Stimulated activated CD4-positive, alpha-beta T cell treated with anti-CD3 and anti-CD28 coated beads, Interleukin-1b, Interleukin-23, amount 100 ng/mL, for 24 hours (primary cell): ENCODE measurements around the gene TWNK.

Experiments used
- DNase-seq, 4 experiments: peaks; one replicate each; pipeline ENCODE4 v3.0.0-alpha.2; 2020; ENCODE audit warnings: low read depth in 4 of 4, low spot score in 1 of 4

Gene TWNK

GRCh38 chr10:101011517-101012423 lies 24.4 kb downstream of the TWNK start:
- no peak for DNase-seq

- peak in 3 of 4 experiments; percentile 63 to 71 (median 66) for DNase-seq
These were observed 25.4 kb downstream of the TWNK start for GRCh38 chr10:101012525-101013364.

GRCh38 chr10:101013365-101013825 lies 26.1 kb downstream of the TWNK start:
- no peak for DNase-seq

- DNase-seq = peak in 3 of 4 experiments; percentile 57 to 68 (median 66)
These were observed 27.0 kb downstream of the TWNK start for GRCh38 chr10:101014230-101014884.

GRCh38 chr10:101014966-101015581 lies 27.7 kb downstream of the TWNK start:
- no peak for DNase-seq

GRCh38 chr10:101015582-101015973 lies 28.2 kb downstream of the TWNK start:
- DNase-seq = no peak

GRCh38 chr10:101016814-101017213 lies 29.5 kb downstream of the TWNK start:
- DNase-seq = no peak

- no peak for DNase-seq
These were observed 30.8 kb downstream of the TWNK start for GRCh38 chr10:101018118-101018599.

- peak in 3 of 4 experiments; percentile 50 to 74 (median 70) for DNase-seq
These were observed 31.5 kb downstream of the TWNK start for GRCh38 chr10:101018600-101019439.

- no peak for DNase-seq
These were observed 32.0 kb downstream of the TWNK start for GRCh38 chr10:101019440-101019703.

GRCh38 chr10:101020427-101021075 lies 33.2 kb downstream of the TWNK start:
- DNase-seq = no peak

- no peak for DNase-seq
These were observed 33.9 kb downstream of the TWNK start for GRCh38 chr10:101021239-101021638.

- no peak for DNase-seq
These were observed 34.4 kb downstream of the TWNK start for GRCh38 chr10:101021692-101022251.

- no peak for DNase-seq
These were observed 35.8 kb downstream of the TWNK start for GRCh38 chr10:101022967-101023705.

- DNase-seq = no peak
These were observed 39.9 kb downstream of the TWNK start for GRCh38 chr10:101027106-101027720.

- no peak for DNase-seq
These were observed 41.3 kb downstream of the TWNK start for GRCh38 chr10:101028446-101029337.
